ENCODE measurements around the gene UBA1.

DNA sequence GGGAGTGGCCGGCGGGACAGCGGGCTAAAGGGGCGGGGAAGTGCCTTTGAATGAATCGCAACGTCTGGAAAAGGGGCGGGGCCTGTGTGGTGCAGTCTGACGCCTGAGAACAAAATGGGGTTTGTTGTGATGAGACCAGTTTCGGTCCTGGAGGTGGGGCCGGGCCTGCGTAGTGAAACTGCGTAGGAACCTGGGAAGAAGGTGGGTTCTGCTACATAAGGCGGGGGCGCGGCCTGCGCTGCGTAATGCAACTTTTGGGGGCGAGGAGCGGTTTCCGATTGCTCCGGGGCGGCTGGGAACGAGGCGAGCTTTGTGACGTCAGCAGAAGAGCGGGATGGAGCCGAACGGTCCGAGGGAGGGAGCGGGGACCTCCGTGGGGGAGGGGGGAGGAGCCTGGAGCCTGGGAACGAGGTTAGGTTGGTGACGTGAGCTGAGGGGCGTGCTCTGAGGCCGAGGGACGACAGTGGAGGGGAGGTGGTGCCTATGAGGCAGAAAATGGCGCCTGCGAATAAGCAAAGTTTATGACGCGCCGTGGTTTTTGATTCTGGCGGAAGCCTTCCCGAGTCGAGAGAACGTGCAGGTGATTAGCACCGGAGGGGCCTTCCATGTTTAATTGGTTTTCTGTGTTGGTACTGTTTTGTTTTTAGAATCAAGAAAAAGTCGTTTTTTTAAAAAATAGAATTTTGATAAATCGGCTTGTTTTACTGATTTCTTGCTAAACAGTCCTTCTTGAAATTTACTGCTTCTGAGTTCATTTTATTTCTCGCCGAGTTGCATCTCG lies 39.9 kb downstream of the UBA1 start:
- TF ChIP-seq POLR2A (IDR thresholded peaks at IDR 0.05), result peak; percentile 77
- TF ChIP-seq, protein P1, sequence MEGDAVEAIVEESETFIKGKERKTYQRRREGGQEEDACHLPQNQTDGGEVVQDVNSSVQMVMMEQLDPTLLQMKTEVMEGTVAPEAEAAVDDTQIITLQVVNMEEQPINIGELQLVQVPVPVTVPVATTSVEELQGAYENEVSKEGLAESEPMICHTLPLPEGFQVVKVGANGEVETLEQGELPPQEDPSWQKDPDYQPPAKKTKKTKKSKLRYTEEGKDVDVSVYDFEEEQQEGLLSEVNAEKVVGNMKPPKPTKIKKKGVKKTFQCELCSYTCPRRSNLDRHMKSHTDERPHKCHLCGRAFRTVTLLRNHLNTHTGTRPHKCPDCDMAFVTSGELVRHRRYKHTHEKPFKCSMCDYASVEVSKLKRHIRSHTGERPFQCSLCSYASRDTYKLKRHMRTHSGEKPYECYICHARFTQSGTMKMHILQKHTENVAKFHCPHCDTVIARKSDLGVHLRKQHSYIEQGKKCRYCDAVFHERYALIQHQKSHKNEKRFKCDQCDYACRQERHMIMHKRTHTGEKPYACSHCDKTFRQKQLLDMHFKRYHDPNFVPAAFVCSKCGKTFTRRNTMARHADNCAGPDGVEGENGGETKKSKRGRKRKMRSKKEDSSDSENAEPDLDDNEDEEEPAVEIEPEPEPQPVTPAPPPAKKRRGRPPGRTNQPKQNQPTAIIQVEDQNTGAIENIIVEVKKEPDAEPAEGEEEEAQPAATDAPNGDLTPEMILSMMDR (IDR thresholded peaks at IDR 0.05), result no peak
- peak; percentile 86 for TF ChIP-seq POLR2AphosphoS5 (IDR thresholded peaks at IDR 0.05)

Data from prostate gland (tissue), 2 donors.